Kidney (tissue), 14 donors: ENCODE measurements around the gene TMEM151A. TPM values are rescaled to one million over a fixed set of nuclear protein-coding genes. Genes with fewer than 3 reads are reported as not detected.

ENCODE experiments used
- DNase-seq, 5 donors: peaks; one replicate each; pipeline ENCODE4 v3.0.0-alpha.2; 2013 to 2020
- FAIRE-seq: peaks from 2 replicates; lab custom pipeline; 2012; peaks lifted over from hg19 to GRCh38; lab: Jason Lieb, UNC
- H3K27ac ChIP-seq, 2 donors: one replicate each; pipeline ENCODE4 v1.7.0; 2013; ENCODE audit warnings: low read depth in 2 of 2, low read length in 2 of 2, inconsistent platforms in 1 of 2
- H3K27me3 ChIP-seq: one replicate; pipeline ENCODE4 v1.7.1; 2013; ENCODE audit warnings: low read length, inconsistent platforms; ENCODE audit not compliant: control insufficient read depth, insufficient read depth
- H3K36me3 ChIP-seq, 3 donors: one replicate each; pipeline versions ENCODE4 v1.7.0 to v1.7.1; 2013; ENCODE audit warnings: low read length in 3 of 3, control low read depth in 1 of 3, inconsistent platforms in 1 of 3; ENCODE audit not compliant: insufficient read depth in 3 of 3, control insufficient read depth in 2 of 3
- H3K4me1 ChIP-seq, 3 donors: one replicate each; pipeline versions ENCODE4 v1.7.0 to v1.7.1; 2013; ENCODE audit warnings: low read length in 3 of 3, inconsistent platforms in 1 of 3, low read depth in 1 of 3; ENCODE audit not compliant: control insufficient read depth in 2 of 3, insufficient read depth in 2 of 3
- H3K4me3 ChIP-seq, 3 donors: one replicate each; pipeline versions ENCODE4 v1.7.0 to v1.8.1; 2013; ENCODE audit warnings: low read length in 3 of 3, control low read depth in 1 of 3, inconsistent platforms in 1 of 3
- H3K9ac ChIP-seq, 3 donors: one replicate each; pipeline versions ENCODE4 v1.7.0 to v1.7.1; 2013; ENCODE audit warnings: low read length in 3 of 3, control low read depth in 1 of 3, inconsistent platforms in 1 of 3
- H3K9me3 ChIP-seq, 3 donors: one replicate each; pipeline versions ENCODE4 v1.7.0 to v1.7.1; 2013; ENCODE audit warnings: low read length in 3 of 3, control low read depth in 1 of 3, inconsistent platforms in 1 of 3; ENCODE audit not compliant: control insufficient read depth in 2 of 3, insufficient read depth in 1 of 3
- CTCF ChIP-seq: IDR thresholded peaks from 3 replicates; pipeline ENCODE4 v1.5.1; 2012; ENCODE audit warnings: mild to moderate bottlenecking, moderate library complexity, borderline replicate concordance; ENCODE audit not compliant: insufficient read depth; ENCODE audit errors: extremely low read depth
- intact Hi-C: fragments of 100-400 bp; cut with DNase I; formaldehyde crosslinking; loops from one replicate; pipeline ENCODE4 v1.11.1; 2022
- polyA plus RNA-seq: library from polyadenylated mRNA; stranded (reverse); fragments of 350-450 nt; fragmentation: Illumina TruSeq; extraction: RNeasy Lipid Tissue Mini Kit (QIAGEN cat#74804); gene quantifications from one replicate; pipeline ENCODE4 v1.2.3, GENCODE V29; 2014; ENCODE audit warnings: low read depth, low replicate concordance; ENCODE audit not compliant: insufficient read depth
- total RNA-seq: library from RNA; stranded (reverse); fragmentation: NEBNext Ultra II Directional; extraction: Animal tissue kit (Norgen Biotek cat#: 25700); gene quantifications from one replicate; pipeline ENCODE4 v1.2.1, GENCODE V29; 2021
- donor health status: control.
- donor health status: control.
- donor health status: control.
- donor health status: control.
- donor health status: control.
- donor health status: DM: yes; HTN: yes; CAD: no.
- donor health status: Normal renal cell carcinoma (clear cell type).

TMEM151A gene
- total and polyA plus RNA-seq, 2 donors from 2014 or later, result 0.19 TPM; not detected in 1

GRCh38 chr11:66327171-66328030 lies 35.7 kb downstream of the TMEM151A start:
- H3K36me3 ChIP-seq, result no peaks in the 10 kb centered on the region
- peaks cover 0 to 17% (median 11%) of the 10 kb centered on the region in 3 donors for H3K4me1 ChIP-seq
- no peaks in the 10 kb centered on the region for H3K9me3 ChIP-seq
- peak in 1 of 5 donors; percentile 78 for DNase-seq
- no peak overlapping the region for H3K9ac ChIP-seq
- no peak for FAIRE-seq
- no peak overlapping the region for H3K4me3 ChIP-seq
- peak overlapping the region in 1 of 2 donors; percentile 53 for H3K27ac ChIP-seq
- TF ChIP-seq CTCF, result no peak
- intact Hi-C loops, result no loop called here
- no peaks in the 10 kb centered on the region for H3K27me3 ChIP-seq

DNA sequence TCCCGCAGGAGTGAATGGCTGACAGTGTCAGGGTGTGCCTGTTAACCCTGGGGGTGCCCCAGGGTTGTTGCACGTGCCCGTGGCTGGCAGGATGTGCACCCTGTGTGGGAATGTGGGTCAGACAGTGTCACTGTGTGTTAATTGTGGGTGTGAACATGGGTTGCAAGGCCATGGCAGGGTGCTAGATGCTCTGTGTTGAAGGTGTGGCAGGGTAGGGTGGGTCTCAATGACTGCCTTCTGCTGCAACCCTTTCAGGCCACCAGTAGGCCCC lies 36.3 kb downstream of the TMEM151A start:
- Histone ChIP-seq H3K4me3 (no peak overlapping the region), H3K27me3 (no peaks in the 10 kb centered on the region), H3K36me3 (no peaks in the 10 kb centered on the region), H3K9me3 (no peaks in the 10 kb centered on the region), H3K4me1 (peaks cover 0 to 17% (median 11%) of the 10 kb centered on the region in 3 donors), H3K27ac (peak overlapping the region in 1 of 2 donors; percentile 36), H3K9ac (no peak overlapping the region)
- DNase-seq (peak in 1 of 5 donors; percentile 56), FAIRE-seq (no peak)
- TF ChIP-seq CTCF, result no peak
- intact Hi-C loops, result no loop called here

GRCh38 chr11:66328302-66329144 lies 36.8 kb downstream of the TMEM151A start:
- intact Hi-C loops, result no loop called here
- H3K36me3 ChIP-seq, result no peaks in the 10 kb centered on the region
- H3K4me3 ChIP-seq, result peak overlapping the region in 2 of 3 donors; percentile 12 to 37
- no peaks in the 10 kb centered on the region for H3K27me3 ChIP-seq
- peaks cover 0 to 17% (median 11%) of the 10 kb centered on the region in 3 donors for H3K4me1 ChIP-seq
- FAIRE-seq (no peak), DNase-seq (peak; percentile 80 to 88 (median 88))
- TF ChIP-seq CTCF, result peak; percentile 96
- H3K9me3 ChIP-seq, result no peaks in the 10 kb centered on the region
- peak overlapping the region in 1 of 2 donors; percentile 36 for H3K27ac ChIP-seq
- H3K9ac ChIP-seq, result no peak overlapping the region
